DMS53 (cell line): ENCODE measurements around the gene TMED7.

ENCODE experiments used
- DNase-seq: peaks from one replicate; lab custom pipeline; 2025; lab: John Stamatoyannopoulos, UW

TMED7 gene

GRCh38 chr5:115583474-115583873, 42.4 kb downstream of the TMED7 start:
- no peak for DNase-seq

- DNase-seq, result no peak
Measured at GRCh38 chr5:115580941-115581340, 44.9 kb downstream of the TMED7 start.

- no peak for DNase-seq
Measured at GRCh38 chr5:115579747-115580173, 46.1 kb downstream of the TMED7 start.

- DNase-seq, result no peak
Measured at GRCh38 chr5:115579216-115579615, 46.6 kb downstream of the TMED7 start.

- DNase-seq, result no peak
Measured at GRCh38 chr5:115578657-115579056, 47.2 kb downstream of the TMED7 start.

GRCh38 chr5:115577741-115578140, 48.1 kb downstream of the TMED7 start:
- DNase-seq, result no peak

- DNase-seq, result no peak
Measured at GRCh38 chr5:115577329-115577728, 48.5 kb downstream of the TMED7 start.

GRCh38 chr5:115575167-115576070, 50.4 kb downstream of the TMED7 start:
- DNase-seq, result peak; percentile 19

GRCh38 chr5:115573133-115573532, 52.7 kb downstream of the TMED7 start:
- DNase-seq, result no peak

GRCh38 chr5:115571441-115571878, 54.4 kb downstream of the TMED7 start:
- no peak for DNase-seq

- peak; percentile 11 for DNase-seq
Measured at GRCh38 chr5:115568668-115569067, 57.2 kb downstream of the TMED7 start.

- DNase-seq, result no peak
Measured at GRCh38 chr5:115565233-115565632, 60.6 kb downstream of the TMED7 start.
